HG03175 (cell line): ENCODE data around the gene RPS5.
"Not testable (repeated sequence)": the region's sequence is repeated elsewhere in the genome, so short reads cannot be mapped to it uniquely, and the experiment has no call there.

Experiments
- ATAC-seq: cut with Tn5 transposase; IDR thresholded peaks from one replicate; pipeline ENCODE4 v1.9.1; 2021; ENCODE audit warnings: mild to moderate bottlenecking, moderate library complexity; ENCODE audit not compliant: unreplicated experiment

RPS5 gene

GRCh38 chr19:58355908-58356765 lies 30.9 kb upstream of the RPS5 start:
- no peak for ATAC-seq

GRCh38 chr19:58356766-58357480 lies 30.1 kb upstream of the RPS5 start:
- no peak for ATAC-seq

- ATAC-seq, result no peak
Measured at GRCh38 chr19:58357481-58358145, 29.5 kb upstream of the RPS5 start.

GRCh38 chr19:58361900-58362271 lies 25.2 kb upstream of the RPS5 start:
- ATAC-seq, result peak; percentile 16

- peak; percentile 78 for ATAC-seq
Measured at GRCh38 chr19:58362272-58362994, 24.6 kb upstream of the RPS5 start, which contains the start of gene ZNF497. Gene ZNF497 (minus strand): TSS chr19:58362751. CDS start chr19:58357635, 5,116 bp downstream.

GRCh38 chr19:58364146-58364545 lies 22.9 kb upstream of the RPS5 start:
- no peak for ATAC-seq

- ATAC-seq, result no peak
Measured at GRCh38 chr19:58366585-58367430, 20.3 kb upstream of the RPS5 start.

- no peak for ATAC-seq
Measured at GRCh38 chr19:58367698-58368454, 19.2 kb upstream of the RPS5 start.

GRCh38 chr19:58368561-58369360 lies 18.3 kb upstream of the RPS5 start:
- no peak for ATAC-seq

GRCh38 chr19:58372311-58373133 lies 14.5 kb upstream of the RPS5 start:
- no peak for ATAC-seq

- ATAC-seq, result no peak
Measured at GRCh38 chr19:58374200-58374599, 12.9 kb upstream of the RPS5 start.

- ATAC-seq, result not testable (repeated sequence)
Measured at GRCh38 chr19:58376724-58377123, 10.3 kb upstream of the RPS5 start.

GRCh38 chr19:58379246-58379645 lies 7.8 kb upstream of the RPS5 start:
- no peak for ATAC-seq

- no peak for ATAC-seq
Measured at GRCh38 chr19:58380037-58380661, 6.9 kb upstream of the RPS5 start.

GRCh38 chr19:58380662-58381459 lies 6.2 kb upstream of the RPS5 start, which contains the start of gene ZNF837:
Gene ZNF837 (minus strand): TSS chr19:58381030. CDS start chr19:58369332, 11,698 bp downstream.
- peak; percentile 84 for ATAC-seq
